ENCODE results near the gene KLHL12. TPM values are rescaled to one million over a fixed set of nuclear protein-coding genes. Genes with fewer than 3 reads are reported as not detected.
"Not testable (repeated sequence)": the region's sequence is repeated elsewhere in the genome, so short reads cannot be mapped to it uniquely, and the experiment has no call there.

The KLHL12 gene
- total and polyA plus RNA-seq, 3 donors from 2014 or later: 73.5 to 109 (median 74.7) TPM

GRCh38 chr1:202915146-202915545, 11.9 kb downstream of the KLHL12 start:
- Histone ChIP-seq H3K9me3 (no peaks in the 10 kb centered on the region), H3K27ac (no peak overlapping the region), H3K4me3 (no peak overlapping the region), H3K27me3 (no peaks in the 10 kb centered on the region), H3K36me3 (ENCODE audit: low read depth, missing control alignments) (no peaks in the 10 kb centered on the region), H3K4me1 (no peaks in the 10 kb centered on the region)
- TF ChIP-seq POLR2A (IDR thresholded peaks at IDR 0.05) (no peak), CTCF (IDR thresholded peaks at IDR 0.05) (no peak)
- intact Hi-C loops (cut with DNase I; ENCODE audit: low total_unique reads): no loop called here
- DNase-seq: no peak

GRCh38 chr1:202912476-202912875, 14.6 kb downstream of the KLHL12 start:
- intact Hi-C loops (cut with DNase I; ENCODE audit: low total_unique reads); H3K4me1 ChIP-seq; H3K36me3 ChIP-seq (ENCODE audit: low read depth, missing control alignments); H3K9me3 ChIP-seq; H3K4me3 ChIP-seq; H3K27me3 ChIP-seq; DNase-seq; H3K27ac ChIP-seq: not testable (repeated sequence)
- 97 to 98% methylated on average over 4 of the region's 4 CpGs for WGBS, 2 donors

GRCh38 chr1:202909494-202909893, 17.5 kb downstream of the KLHL12 start:
- no peak for DNase-seq
- WGBS, 2 donors: 65 to 88% methylated on average over 1 of the region's 1 CpG
- intact Hi-C loops (cut with DNase I; ENCODE audit: low total_unique reads): no loop called here
- Histone ChIP-seq H3K27me3 (no peaks in the 10 kb centered on the region), H3K27ac (no peak overlapping the region), H3K36me3 (ENCODE audit: low read depth, missing control alignments) (no peaks in the 10 kb centered on the region), H3K4me1 (no peaks in the 10 kb centered on the region), H3K4me3 (no peak overlapping the region), H3K9me3 (no peaks in the 10 kb centered on the region)
- TF ChIP-seq POLR2A (IDR thresholded peaks at IDR 0.05) (no peak), CTCF (IDR thresholded peaks at IDR 0.05) (no peak)

- WGBS, 2 donors: 92 to 96% methylated on average over 6 of the region's 6 CpGs
- intact Hi-C loops (cut with DNase I; ENCODE audit: low total_unique reads): no loop called here
- H3K36me3 ChIP-seq (ENCODE audit: low read depth, missing control alignments): no peaks in the 10 kb centered on the region
Measured at GRCh38 chr1:202908998-202909397, 18.0 kb downstream of the KLHL12 start.

GRCh38 chr1:202905331-202905730, 21.7 kb downstream of the KLHL12 start:
- intact Hi-C loops (cut with DNase I; ENCODE audit: low total_unique reads): no loop called here
- 53 to 82% methylated on average over 4 of the region's 4 CpGs for WGBS, 2 donors
- Histone ChIP-seq H3K9me3 (no peaks in the 10 kb centered on the region), H3K27ac (no peak overlapping the region), H3K4me1 (no peaks in the 10 kb centered on the region), H3K36me3 (ENCODE audit: low read depth, missing control alignments) (no peaks in the 10 kb centered on the region), H3K4me3 (no peak overlapping the region), H3K27me3 (no peaks in the 10 kb centered on the region)
- no peak for TF ChIP-seq CTCF (IDR thresholded peaks at IDR 0.05)
- no peak for TF ChIP-seq POLR2A (IDR thresholded peaks at IDR 0.05)
- no peak for DNase-seq

More at GRCh38 chr1:202908998-202909397, 18.0 kb downstream of the KLHL12 start:
- no peaks in the 10 kb centered on the region for H3K4me1 ChIP-seq
- no peaks in the 10 kb centered on the region for H3K9me3 ChIP-seq
- no peaks in the 10 kb centered on the region for H3K27me3 ChIP-seq
- TF ChIP-seq CTCF (IDR thresholded peaks at IDR 0.05): no peak
- no peak for TF ChIP-seq POLR2A (IDR thresholded peaks at IDR 0.05)
- no peak for DNase-seq
- H3K27ac ChIP-seq: no peak overlapping the region
- no peak overlapping the region for H3K4me3 ChIP-seq

- H3K36me3 ChIP-seq (ENCODE audit: low read depth, missing control alignments); H3K4me1 ChIP-seq; intact Hi-C loops (cut with DNase I; ENCODE audit: low total_unique reads); H3K27me3 ChIP-seq; H3K27ac ChIP-seq; H3K9me3 ChIP-seq; H3K4me3 ChIP-seq; DNase-seq: not testable (repeated sequence)
- 91 to 96% methylated on average over 5 of the region's 5 CpGs for WGBS, 2 donors
Measured at GRCh38 chr1:202903808-202904207, 23.2 kb downstream of the KLHL12 start.

All from testis (tissue), 3 donors.